ENCODE measurements around the gene PADI2.

GRCh38 chr1:17067069-17067426 lies 52.2 kb downstream of the PADI2 start:
- TF ChIP-seq EZH2 (IDR thresholded peaks at IDR 0.05), result no peak
- no peak for TF ChIP-seq POLR2AphosphoS5 (IDR thresholded peaks at IDR 0.05; ENCODE audit: borderline replicate concordance, low read depth, low read length)
- TF ChIP-seq FOXP2 (optimal IDR thresholded peaks at IDR 0.05; ENCODE audit: control extremely low read depth, extremely low read length, insufficient read depth), result no peak
